HG03469 (cell line): ENCODE measurements around the gene CACNA2D3.

Source experiments
- ATAC-seq: cut with Tn5 transposase; IDR thresholded peaks from one replicate; pipeline ENCODE4 v1.9.1; 2021; ENCODE audit warnings: mild to moderate bottlenecking, moderate library complexity, moderate number of reproducible peaks; ENCODE audit not compliant: unreplicated experiment

The CACNA2D3 gene

DNA sequence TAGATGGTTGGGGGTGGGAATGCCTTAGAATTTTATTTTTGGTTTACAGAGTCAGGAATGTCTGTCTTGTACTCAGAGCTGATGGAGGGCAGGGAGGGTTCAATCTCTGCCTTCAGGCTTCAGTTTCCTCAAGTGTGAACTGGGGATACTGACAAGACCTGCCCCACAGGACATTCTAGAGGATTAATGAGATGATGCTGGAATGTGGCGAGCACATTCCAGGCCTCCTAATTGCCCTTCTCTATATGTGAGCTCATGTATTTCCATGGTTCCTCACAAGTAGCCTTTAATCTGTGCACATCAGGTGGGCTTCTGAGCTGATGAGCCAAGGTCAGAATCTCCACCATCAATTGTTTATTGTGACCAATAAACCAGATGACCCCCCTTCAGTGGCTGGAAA, 90.4 kb downstream of the CACNA2D3 start:
- no peak for ATAC-seq

DNA sequence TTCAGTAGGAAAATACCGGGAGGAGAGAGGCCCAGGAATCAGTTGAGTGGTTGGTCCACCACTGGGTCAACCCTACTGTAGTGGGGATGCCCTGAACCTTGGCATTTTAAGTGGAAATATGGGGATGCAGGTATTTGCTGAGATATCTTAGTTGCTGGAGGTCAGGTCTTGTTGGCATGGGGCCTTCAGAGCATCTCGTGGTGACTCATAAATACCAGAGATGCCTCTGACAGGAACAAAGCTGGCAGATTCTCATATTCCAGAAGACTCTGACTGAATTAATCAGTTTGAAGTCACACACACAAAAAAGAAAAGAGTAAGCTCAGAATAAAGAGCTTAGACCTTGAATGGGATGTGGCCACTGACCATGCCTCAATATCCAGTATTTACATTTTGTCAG, 91.6 kb downstream of the CACNA2D3 start:
- ATAC-seq: no peak

GRCh38 chr3:54214845-54215244, 92.5 kb downstream of the CACNA2D3 start:
- no peak for ATAC-seq

DNA sequence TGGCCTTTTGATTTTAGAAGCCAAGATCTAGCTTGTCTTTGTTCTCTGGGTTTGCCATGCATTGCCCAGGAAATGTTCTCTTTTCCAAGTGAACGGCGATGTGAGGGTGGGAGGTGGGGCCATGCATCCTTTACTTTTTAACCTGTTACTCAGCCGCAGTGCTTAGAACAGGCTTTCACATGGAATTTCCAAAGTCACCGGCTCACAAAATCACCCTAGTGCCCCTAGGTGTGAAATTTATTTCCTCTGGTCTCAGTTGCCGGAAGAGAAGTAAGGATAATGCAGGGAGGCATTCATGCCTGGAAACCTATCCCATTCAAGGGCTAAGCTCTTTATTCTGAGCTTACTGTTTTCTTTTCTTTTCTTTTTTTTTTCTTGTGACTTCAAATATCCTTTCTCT, 93.2 kb downstream of the CACNA2D3 start:
- ATAC-seq: no peak

DNA sequence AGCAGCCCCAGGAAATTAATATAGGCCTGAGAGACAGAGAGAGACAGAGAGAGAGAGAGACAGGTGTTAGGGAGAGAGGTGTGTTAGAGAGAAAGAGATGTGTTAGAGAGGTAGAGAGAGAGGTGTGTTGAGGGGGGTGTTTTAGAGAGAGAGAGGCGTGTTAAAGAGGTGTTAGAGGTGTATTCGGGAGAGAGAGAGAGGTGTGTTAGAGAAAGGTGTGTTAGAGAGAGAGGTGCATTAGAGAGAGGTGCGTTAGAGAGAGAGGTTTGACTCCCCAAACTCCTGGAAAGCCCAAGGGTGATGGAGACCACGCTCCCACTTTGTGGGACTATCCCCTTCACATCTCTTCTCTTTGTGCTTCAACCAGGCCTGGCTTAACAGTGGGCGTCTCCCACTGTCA, 95.5 kb downstream of the CACNA2D3 start:
- ATAC-seq: no peak

DNA sequence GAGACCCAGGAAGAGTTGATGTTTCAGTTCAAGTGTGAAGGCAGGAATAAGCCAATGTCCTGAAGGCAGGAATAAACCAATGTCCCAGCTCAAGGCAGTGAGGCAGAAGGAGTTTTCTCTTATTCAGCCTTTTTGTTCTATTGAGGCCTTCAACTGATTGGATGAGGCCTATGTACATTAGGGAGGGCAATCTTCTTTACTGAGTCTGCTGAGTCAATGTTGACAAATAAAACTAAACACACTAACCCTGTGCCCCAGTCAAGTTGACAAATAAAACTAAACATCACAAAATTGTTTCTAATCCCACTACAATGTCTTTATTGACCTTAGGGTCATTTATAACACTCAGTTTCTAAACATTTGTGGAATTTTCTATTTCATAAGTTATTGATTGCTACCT, 100.0 kb downstream of the CACNA2D3 start:
- no peak for ATAC-seq

DNA sequence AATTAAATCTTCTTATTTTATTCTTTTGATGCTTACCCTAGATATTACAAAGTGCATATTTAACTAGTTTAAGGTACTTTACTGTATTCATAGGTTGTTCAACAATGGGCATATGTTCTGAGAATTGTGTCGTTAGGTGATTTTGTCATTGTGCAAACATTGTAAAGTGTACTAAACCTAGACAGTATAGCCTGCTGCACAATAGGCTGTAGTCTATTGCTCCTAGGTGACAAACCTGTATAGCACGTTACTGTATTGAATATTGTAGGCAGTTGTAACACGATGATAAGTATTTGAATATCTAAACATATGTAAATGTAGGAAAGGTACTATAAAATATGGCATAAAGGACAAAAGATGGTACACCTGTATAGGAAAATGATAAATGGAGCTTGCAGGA, 100.7 kb downstream of the CACNA2D3 start:
- no peak for ATAC-seq

DNA sequence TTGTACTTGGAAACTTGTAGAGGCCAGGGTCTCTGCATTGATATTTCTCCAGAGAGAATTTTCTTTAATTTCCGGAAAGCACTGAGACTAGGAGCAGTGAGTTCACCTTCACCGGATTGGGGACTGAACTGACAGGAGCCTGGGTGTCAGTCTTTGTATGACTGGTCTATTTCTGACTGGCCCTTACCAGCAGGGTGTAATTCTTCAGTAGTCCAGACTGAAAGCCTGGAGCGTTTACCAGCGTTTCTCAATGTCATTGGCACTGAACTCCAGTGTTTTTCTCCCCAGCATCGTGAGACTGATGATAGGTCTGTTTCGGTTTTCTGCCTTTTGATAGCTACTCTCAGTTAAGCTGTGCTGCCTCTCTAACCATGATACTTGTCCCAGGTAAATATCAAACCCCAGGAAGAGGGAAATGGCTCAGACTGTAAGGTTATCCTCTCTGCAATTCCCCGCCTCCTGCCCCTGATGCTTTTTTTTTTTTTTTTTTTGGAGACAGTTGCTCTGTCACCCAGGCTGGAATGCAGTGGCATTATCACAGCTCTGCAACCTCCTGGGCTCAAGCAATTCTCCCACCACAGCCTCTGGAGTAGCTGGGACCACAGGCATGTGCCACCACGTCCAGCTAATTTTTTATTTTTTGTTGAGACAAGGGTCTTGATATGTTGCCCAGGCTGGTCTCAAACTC, 103.6 kb downstream of the CACNA2D3 start:
- no peak for ATAC-seq

GRCh38 chr3:54228806-54229205, 106.5 kb downstream of the CACNA2D3 start:
- no peak for ATAC-seq

DNA sequence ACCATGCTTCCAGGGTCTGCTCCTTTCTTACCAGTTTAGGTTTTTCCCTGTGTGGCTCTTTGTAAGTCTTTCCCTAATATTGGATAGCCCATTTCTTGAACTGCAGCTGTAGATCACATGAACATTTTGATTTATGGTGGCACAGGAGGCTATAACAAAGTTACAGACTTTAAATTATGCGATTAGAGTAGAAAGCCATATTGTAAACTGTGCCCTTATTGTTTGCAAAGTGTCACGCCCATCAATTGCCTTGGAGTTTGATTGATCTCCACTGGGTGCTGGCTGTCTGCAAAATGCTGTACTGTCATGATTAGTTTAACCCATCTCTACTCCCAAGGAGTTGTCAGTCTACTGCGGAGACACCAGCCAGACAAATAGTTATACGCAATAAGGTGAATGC, 110.3 kb downstream of the CACNA2D3 start:
- no peak for ATAC-seq

- ATAC-seq: no peak
Observed at GRCh38 chr3:54235998-54236397, 113.6 kb downstream of the CACNA2D3 start.

DNA sequence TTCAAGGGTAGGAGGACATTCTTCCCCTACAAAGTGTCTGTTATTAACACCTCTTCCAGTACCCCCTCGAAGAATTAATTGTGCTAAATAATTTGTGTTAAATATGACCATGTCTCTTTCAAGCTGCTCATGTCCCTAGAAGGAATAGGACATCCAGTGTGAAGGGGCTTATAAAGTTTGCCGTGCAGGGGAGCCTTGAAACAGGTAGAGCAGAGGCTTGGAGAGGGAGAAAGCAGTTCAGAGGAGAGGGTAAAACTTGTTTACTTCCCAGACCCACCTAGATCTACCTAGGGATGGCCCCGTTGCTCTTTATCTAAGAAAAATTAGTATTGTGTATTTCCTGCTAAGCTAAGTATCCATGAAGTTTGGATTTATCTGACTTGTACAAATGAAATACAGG, 114.8 kb downstream of the CACNA2D3 start:
- no peak for ATAC-seq

DNA sequence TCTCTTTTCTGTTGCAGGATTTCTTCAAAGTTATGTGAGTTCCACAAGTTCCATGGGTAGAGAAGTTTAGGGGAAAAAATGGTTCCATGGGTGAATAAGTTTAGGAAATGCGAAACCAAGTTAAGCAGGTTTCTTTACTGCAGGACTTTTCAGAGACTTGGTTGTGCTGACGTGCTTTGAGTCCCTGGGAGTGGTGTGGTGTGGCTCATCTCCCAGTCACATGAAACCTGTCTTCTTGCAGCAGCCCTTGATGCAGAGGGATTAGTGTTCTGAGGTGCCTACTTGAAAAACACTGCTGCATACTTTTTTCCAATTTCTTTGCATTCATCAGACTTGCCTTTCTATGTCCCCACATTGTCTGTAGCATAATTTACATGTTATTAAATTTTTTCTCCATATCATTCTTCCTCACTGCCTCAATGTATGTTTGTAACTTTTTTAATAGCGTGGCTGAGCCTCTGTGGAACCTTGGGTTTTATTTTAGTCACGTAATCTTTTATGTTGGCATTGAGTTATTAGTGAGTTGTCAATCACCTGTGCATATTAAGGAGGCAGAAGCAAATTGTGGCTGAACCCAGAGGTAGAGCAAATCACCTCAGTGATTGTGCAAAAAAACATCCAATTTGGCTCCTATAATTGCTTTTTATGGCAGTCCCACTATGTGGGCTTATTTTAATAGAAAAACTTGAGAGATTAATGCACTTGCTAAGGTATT, 115.6 kb downstream of the CACNA2D3 start:
- no peak for ATAC-seq

DNA sequence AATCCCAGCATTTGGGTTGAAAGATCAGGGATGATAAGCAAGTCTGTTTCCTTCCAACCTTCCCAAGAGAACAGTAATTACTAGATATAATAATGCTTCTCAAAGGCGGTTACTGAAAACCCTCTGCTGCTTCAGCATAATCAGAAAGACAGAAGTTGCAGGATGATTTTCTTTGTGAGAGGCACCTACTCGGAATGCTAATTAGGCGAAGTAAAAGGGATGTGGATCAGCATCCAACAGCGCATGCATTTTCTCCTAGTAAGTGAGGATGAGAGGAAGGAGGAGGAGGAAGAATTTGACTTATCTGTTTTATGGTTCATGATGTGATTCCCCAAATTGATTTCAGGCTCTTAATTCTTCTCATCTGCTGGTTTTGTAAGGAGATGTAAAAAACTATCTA, 118.0 kb downstream of the CACNA2D3 start:
- no peak for ATAC-seq

GRCh38 chr3:54243056-54243931, 120.9 kb downstream of the CACNA2D3 start:
- no peak for ATAC-seq

GRCh38 chr3:54243960-54244682, 121.8 kb downstream of the CACNA2D3 start:
- ATAC-seq: no peak

GRCh38 chr3:54251705-54252104, 129.4 kb downstream of the CACNA2D3 start:
- no peak for ATAC-seq

DNA sequence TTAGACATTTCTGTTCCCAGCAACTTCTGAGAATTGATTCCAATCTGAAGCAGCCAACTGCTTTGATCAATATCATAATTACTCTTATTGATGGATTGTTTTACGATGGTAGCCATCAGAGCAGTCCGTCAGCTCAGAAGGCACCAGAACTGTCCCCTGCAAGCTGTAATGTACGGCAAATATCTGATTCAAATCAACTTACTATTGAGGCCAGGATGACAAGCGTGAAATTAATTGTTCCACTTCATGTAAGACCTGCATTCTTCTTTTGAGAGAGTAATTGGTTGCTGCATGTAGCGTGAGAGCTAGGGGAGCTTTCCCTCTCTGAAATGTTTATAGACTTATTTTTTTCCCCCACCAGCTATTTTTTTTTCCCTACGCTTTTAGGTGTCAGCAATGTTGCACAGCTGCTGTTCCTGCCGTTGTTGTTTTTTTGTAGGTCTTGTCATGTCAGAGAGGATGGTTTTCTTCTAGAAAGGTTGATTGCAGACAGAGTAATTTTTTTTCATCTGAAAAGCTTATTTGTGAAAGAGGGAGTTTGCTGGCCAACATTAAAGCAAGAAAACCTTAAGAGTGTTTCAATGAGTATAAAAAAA, 134.9 kb downstream of the CACNA2D3 start:
- ATAC-seq: no peak

DNA sequence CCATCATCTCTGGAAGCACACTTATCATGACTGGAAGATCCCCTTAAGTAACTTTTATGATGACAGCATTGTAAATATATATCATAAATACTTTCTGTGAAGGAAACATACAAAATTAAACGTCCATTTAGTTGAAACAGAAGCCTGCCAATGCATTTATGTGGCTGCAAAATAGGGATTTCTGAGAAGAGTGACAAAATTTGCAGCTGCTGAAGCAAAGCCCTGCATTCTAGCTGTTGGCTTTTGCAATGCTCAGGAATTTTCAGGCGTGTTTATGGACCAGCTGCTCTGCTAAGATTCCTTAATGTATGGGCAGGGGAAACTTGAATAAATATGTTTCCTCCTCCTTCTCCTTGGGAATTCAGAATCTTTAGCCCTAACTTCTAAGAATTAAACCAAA, 137.3 kb downstream of the CACNA2D3 start:
- ATAC-seq: no peak

GRCh38 chr3:54261141-54261540, 138.8 kb downstream of the CACNA2D3 start:
- ATAC-seq: no peak

DNA sequence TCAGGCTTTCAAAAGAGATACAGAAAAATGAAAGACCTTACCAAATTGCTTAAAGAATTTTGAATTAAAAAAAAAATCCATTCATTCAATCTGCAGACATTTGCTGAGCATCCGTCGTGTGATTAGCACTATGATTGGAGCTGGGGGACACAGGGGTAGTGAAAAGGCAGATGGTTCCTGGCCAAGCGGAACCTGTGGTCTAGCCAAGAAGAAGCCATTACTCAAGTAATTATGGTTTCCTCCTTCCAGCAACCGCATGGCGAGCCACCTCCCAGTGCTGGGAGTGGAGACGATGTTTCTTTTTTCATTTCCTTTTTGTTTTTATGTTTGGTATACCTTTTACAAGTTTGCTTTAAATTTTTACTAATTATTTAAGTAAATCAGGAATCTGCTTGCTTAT, 140.2 kb downstream of the CACNA2D3 start:
- ATAC-seq: no peak
